ENCODE results near the gene MRPS2. TPM values are rescaled to one million over a fixed set of nuclear protein-coding genes. Genes with fewer than 3 reads are reported as not detected.

The MRPS2 gene
- total RNA-seq, 1 experiment from 2014 or later = 77.6 TPM

- POLR2A ChIA-PET = interaction anchor here (0.5 kb wide), 1 partner anchor 51 kb away, joined by 3 read pairs; no protein-coding TSS in a partner anchor
- no peaks in the 10 kb centered on the region for H3K27me3 Mint-ChIP-seq (ENCODE audit: low read depth)
- H3K27ac Mint-ChIP-seq = no peak overlapping the region
- ATAC-seq (no peak), DNase-seq (ENCODE audit: low spot score) (no peak)
- TF ChIP-seq, protein P1, sequence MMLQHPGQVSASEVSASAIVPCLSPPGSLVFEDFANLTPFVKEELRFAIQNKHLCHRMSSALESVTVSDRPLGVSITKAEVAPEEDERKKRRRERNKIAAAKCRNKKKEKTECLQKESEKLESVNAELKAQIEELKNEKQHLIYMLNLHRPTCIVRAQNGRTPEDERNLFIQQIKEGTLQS (CRISPR knock-in tag; conservative IDR thresholded peaks at IDR 0.05) = no peak
- no peak for TF ChIP-seq FOXJ3 (CRISPR knock-in tag; IDR thresholded peaks at IDR 0.05; ENCODE audit: borderline replicate concordance)
- no peak for TF ChIP-seq EMX1 (CRISPR knock-in tag; IDR thresholded peaks at IDR 0.05)
- no peak for TF ChIP-seq OVOL2 (CRISPR knock-in tag; IDR thresholded peaks at IDR 0.05; ENCODE audit: borderline replicate concordance)
- TF ChIP-seq, protein P2, sequence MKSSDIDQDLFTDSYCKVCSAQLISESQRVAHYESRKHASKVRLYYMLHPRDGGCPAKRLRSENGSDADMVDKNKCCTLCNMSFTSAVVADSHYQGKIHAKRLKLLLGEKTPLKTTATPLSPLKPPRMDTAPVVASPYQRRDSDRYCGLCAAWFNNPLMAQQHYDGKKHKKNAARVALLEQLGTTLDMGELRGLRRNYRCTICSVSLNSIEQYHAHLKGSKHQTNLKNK (CRISPR knock-in tag; IDR thresholded peaks at IDR 0.05) = no peak
- TF ChIP-seq RELA (CRISPR knock-in tag; IDR thresholded peaks at IDR 0.05; ENCODE audit: borderline replicate concordance) = no peak
- no peak for TF ChIP-seq ETV6 (CRISPR knock-in tag; IDR thresholded peaks at IDR 0.05)
- TF ChIP-seq, protein P3, sequence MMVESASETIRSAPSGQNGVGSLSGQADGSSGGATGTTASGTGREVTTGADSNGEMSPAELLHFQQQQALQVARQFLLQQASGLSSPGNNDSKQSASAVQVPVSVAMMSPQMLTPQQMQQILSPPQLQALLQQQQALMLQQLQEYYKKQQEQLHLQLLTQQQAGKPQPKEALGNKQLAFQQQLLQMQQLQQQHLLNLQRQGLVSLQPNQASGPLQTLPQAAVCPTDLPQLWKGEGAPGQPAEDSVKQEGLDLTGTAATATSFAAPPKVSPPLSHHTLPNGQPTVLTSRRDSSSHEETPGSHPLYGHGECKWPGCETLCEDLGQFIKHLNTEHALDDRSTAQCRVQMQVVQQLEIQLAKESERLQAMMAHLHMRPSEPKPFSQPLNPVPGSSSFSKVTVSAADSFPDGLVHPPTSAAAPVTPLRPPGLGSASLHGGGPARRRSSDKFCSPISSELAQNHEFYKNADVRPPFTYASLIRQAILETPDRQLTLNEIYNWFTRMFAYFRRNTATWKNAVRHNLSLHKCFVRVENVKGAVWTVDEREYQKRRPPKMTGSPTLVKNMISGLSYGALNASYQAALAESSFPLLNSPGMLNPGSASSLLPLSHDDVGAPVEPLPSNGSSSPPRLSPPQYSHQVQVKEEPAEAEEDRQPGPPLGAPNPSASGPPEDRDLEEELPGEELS (CRISPR knock-in tag; IDR thresholded peaks at IDR 0.05) = no peak
- no peak for TF ChIP-seq IRF2 (CRISPR knock-in tag; IDR thresholded peaks at IDR 0.05; ENCODE audit: borderline replicate concordance, low read depth)
- no peak for TF ChIP-seq E2F4 (CRISPR knock-in tag; IDR thresholded peaks at IDR 0.05; ENCODE audit: borderline replicate concordance, low read depth)
- TF ChIP-seq CBFB (CRISPR knock-in tag; IDR thresholded peaks at IDR 0.05; ENCODE audit: low read depth) = no peak
- TF ChIP-seq JAZF1 (CRISPR knock-in tag; IDR thresholded peaks at IDR 0.05) = no peak
- TF ChIP-seq TCF7 (CRISPR knock-in tag; IDR thresholded peaks at IDR 0.05; ENCODE audit: low read depth) = no peak
- TF ChIP-seq GTF2I (CRISPR knock-in tag; conservative IDR thresholded peaks at IDR 0.05) = no peak
- TF ChIP-seq, protein P4, sequence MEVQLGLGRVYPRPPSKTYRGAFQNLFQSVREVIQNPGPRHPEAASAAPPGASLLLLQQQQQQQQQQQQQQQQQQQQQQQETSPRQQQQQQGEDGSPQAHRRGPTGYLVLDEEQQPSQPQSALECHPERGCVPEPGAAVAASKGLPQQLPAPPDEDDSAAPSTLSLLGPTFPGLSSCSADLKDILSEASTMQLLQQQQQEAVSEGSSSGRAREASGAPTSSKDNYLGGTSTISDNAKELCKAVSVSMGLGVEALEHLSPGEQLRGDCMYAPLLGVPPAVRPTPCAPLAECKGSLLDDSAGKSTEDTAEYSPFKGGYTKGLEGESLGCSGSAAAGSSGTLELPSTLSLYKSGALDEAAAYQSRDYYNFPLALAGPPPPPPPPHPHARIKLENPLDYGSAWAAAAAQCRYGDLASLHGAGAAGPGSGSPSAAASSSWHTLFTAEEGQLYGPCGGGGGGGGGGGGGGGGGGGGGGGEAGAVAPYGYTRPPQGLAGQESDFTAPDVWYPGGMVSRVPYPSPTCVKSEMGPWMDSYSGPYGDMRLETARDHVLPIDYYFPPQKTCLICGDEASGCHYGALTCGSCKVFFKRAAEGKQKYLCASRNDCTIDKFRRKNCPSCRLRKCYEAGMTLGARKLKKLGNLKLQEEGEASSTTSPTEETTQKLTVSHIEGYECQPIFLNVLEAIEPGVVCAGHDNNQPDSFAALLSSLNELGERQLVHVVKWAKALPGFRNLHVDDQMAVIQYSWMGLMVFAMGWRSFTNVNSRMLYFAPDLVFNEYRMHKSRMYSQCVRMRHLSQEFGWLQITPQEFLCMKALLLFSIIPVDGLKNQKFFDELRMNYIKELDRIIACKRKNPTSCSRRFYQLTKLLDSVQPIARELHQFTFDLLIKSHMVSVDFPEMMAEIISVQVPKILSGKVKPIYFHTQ (CRISPR knock-in tag; IDR thresholded peaks at IDR 0.05) = no peak
- H3K9me3 Mint-ChIP-seq = no peaks in the 10 kb centered on the region
- no peaks in the 10 kb centered on the region for H3K36me3 Mint-ChIP-seq
- H3K4me1 Mint-ChIP-seq = peaks cover 11% of the 10 kb centered on the region
- CTCF ChIA-PET = interaction anchor here (0.5 to 5.6 kb wide), 7 partner anchors 9 to 323 kb away, joined by 3 to 42 read pairs (median 4); no protein-coding TSS in a partner anchor
- no peak overlapping the region for H3K4me3 Mint-ChIP-seq
These were observed 25.7 kb downstream of the MRPS2 start for GRCh38 chr9:135526089-135526729.

DNA sequence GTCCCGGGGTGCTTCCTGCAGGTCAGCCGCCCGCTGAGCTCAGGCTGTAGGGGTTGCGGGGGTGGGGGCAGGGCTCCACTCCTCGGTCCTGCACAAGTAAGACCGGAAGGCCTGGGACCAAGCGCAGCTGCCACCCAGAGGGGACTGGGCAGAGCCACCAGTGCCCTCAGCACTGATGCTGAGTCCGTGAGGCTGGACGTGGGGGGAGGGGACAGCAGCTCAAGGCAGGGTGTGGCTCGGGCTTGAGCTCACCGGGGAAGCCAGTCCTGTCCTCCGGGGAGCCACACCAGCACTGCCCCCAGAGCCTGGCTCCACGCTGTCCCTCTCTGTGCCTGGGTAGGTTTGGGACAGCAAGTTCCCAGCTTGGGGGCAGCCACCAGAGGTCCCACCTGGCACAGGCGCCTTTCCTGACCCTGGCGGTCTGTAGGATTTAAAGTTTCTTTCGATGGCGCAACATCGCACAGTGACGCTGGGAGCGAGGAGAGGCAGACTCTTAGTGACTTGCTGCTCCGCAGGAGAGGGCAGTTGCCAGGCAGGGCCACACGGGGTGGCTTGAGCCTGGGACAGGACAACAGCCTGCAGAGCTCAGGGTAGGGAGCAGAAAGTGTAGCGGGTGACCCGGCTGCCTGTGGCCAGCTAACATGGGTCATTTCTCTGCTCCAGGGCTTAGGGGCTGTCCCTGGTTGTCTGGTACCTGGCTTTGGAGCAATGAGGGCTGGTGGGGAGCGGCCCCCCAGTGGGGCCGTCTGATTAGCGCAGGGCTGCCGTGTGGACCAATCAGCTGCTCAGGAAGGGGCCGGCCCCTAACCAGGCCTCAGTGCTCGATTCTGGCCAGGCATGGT, 26.5 kb downstream of the MRPS2 start:
- ChIA-PET POLR2A (interaction anchor here (0.5 kb wide), 2 partner anchors 8 to 52 kb away, joined by 3 to 4 read pairs; no protein-coding TSS in a partner anchor), CTCF (interaction anchor here (0.5 to 5.6 kb wide), 7 partner anchors 9 to 324 kb away, joined by 3 to 42 read pairs (median 4); no protein-coding TSS in a partner anchor)
- no peaks in the 10 kb centered on the region for H3K9me3 Mint-ChIP-seq
- H3K27me3 Mint-ChIP-seq (ENCODE audit: low read depth) = no peaks in the 10 kb centered on the region
- peak; percentile 20 for DNase-seq (ENCODE audit: low spot score)
- H3K4me3 Mint-ChIP-seq = no peak overlapping the region
- no peaks in the 10 kb centered on the region for H3K36me3 Mint-ChIP-seq
- no peak; the same call in none of the 2 replicates for ATAC-seq
- peaks cover 11% of the 10 kb centered on the region for H3K4me1 Mint-ChIP-seq
- H3K27ac Mint-ChIP-seq = no peak overlapping the region
- peak; percentile 2; the same call in 1 of the 2 replicates for TF ChIP-seq ZNF423 (CRISPR knock-in tag; IDR thresholded peaks at IDR 0.05)
- TF ChIP-seq, protein P5, sequence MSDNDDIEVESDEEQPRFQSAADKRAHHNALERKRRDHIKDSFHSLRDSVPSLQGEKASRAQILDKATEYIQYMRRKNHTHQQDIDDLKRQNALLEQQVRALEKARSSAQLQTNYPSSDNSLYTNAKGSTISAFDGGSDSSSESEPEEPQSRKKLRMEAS (CRISPR knock-in tag; IDR thresholded peaks at IDR 0.05) = no peak
- TF ChIP-seq, protein P6, sequence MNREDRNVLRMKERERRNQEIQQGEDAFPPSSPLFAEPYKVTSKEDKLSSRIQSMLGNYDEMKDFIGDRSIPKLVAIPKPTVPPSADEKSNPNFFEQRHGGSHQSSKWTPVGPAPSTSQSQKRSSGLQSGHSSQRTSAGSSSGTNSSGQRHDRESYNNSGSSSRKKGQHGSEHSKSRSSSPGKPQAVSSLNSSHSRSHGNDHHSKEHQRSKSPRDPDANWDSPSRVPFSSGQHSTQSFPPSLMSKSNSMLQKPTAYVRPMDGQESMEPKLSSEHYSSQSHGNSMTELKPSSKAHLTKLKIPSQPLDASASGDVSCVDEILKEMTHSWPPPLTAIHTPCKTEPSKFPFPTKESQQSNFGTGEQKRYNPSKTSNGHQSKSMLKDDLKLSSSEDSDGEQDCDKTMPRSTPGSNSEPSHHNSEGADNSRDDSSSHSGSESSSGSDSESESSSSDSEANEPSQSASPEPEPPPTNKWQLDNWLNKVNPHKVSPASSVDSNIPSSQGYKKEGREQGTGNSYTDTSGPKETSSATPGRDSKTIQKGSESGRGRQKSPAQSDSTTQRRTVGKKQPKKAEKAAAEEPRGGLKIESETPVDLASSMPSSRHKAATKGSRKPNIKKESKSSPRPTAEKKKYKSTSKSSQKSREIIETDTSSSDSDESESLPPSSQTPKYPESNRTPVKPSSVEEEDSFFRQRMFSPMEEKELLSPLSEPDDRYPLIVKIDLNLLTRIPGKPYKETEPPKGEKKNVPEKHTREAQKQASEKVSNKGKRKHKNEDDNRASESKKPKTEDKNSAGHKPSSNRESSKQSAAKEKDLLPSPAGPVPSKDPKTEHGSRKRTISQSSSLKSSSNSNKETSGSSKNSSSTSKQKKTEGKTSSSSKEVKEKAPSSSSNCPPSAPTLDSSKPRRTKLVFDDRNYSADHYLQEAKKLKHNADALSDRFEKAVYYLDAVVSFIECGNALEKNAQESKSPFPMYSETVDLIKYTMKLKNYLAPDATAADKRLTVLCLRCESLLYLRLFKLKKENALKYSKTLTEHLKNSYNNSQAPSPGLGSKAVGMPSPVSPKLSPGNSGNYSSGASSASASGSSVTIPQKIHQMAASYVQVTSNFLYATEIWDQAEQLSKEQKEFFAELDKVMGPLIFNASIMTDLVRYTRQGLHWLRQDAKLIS (CRISPR knock-in tag; IDR thresholded peaks at IDR 0.05; ENCODE audit: borderline replicate concordance) = no peak

All from WTC11 (cell line).